Liver (tissue), 9 donors: Measurements from ENCODE around the gene PARM1. TPM values are rescaled to one million over a fixed set of nuclear protein-coding genes. Genes with fewer than 3 reads are reported as not detected.

Experiments
- DNase-seq: peaks from one replicate; pipeline ENCODE4 v3.0.0-alpha.2; 2017; ENCODE audit warnings: low spot score
- H3K27ac ChIP-seq, 2 donors: one replicate each; pipeline ENCODE4 v1.7.0; 2013; ENCODE audit warnings: inconsistent platforms in 2 of 2, low read length in 2 of 2, control low read depth in 1 of 2, low read depth in 1 of 2, mild to moderate bottlenecking in 1 of 2
- H3K27me3 ChIP-seq, 4 donors: one replicate each; pipeline versions ENCODE4 v1.6.1 to v1.7.0; 2013; ENCODE audit warnings: low read length in 3 of 4, inconsistent platforms in 1 of 4, mild to moderate bottlenecking in 1 of 4, moderate library complexity in 1 of 4; ENCODE audit not compliant: control insufficient read depth in 4 of 4, insufficient read depth in 4 of 4
- H3K36me3 ChIP-seq, 4 donors: one replicate each; pipeline versions ENCODE4 v1.6.1 to v1.7.0; 2013; ENCODE audit warnings: low read length in 3 of 4, mild to moderate bottlenecking in 3 of 4, low read depth in 1 of 4, moderate library complexity in 1 of 4; ENCODE audit not compliant: control insufficient read depth in 4 of 4, insufficient read depth in 3 of 4
- H3K4me1 ChIP-seq, 4 donors: one replicate each; pipeline versions ENCODE4 v1.6.1 to v1.7.0; 2013; ENCODE audit warnings: low read length in 3 of 4, mild to moderate bottlenecking in 3 of 4, moderate library complexity in 1 of 4; ENCODE audit not compliant: control insufficient read depth in 4 of 4, insufficient read depth in 4 of 4
- H3K4me3 ChIP-seq, 3 donors: one replicate each; pipeline versions ENCODE4 v1.6.1 to v1.7.0; 2013; ENCODE audit warnings: low read length in 3 of 3, control low read depth in 1 of 3, low read depth in 1 of 3, mild to moderate bottlenecking in 1 of 3
- H3K9ac ChIP-seq, 2 donors: one replicate each; pipeline ENCODE4 v1.7.0; 2013; ENCODE audit warnings: low read length in 2 of 2, mild to moderate bottlenecking in 2 of 2, moderate library complexity in 2 of 2, control low read depth in 1 of 2, low read depth in 1 of 2
- H3K9me3 ChIP-seq, 4 donors: one replicate each; pipeline versions ENCODE4 v1.6.1 to v1.7.0; 2013; ENCODE audit warnings: low read length in 3 of 4; ENCODE audit not compliant: control insufficient read depth in 4 of 4
- EGR1 ChIP-seq, 2 donors: IDR thresholded peaks; 2 replicates each; pipeline ENCODE4 v1.6.1; 2016 to 2018; ENCODE audit warnings: antibody characterized with exemption in 2 of 2, low read depth in 2 of 2
- FOXA2 ChIP-seq: IDR thresholded peaks from 2 replicates; pipeline ENCODE4 v1.6.1; 2016; ENCODE audit warnings: antibody characterized with exemption
- GABPA ChIP-seq, 2 donors: IDR thresholded peaks in 1 of 2; conservative IDR thresholded peaks in 1 of 2; 2 replicates each; pipeline ENCODE4 v1.6.1; 2016; ENCODE audit warnings: antibody characterized with exemption in 2 of 2, mild to moderate bottlenecking in 1 of 2, moderate library complexity in 1 of 2
- HNF4G ChIP-seq: IDR thresholded peaks from 2 replicates; pipeline ENCODE4 v1.6.1; 2016; ENCODE audit warnings: antibody characterized with exemption
- JUND ChIP-seq, 2 donors: IDR thresholded peaks; 2 replicates each; pipeline ENCODE4 v1.6.1; 2016; ENCODE audit warnings: antibody characterized with exemption in 2 of 2
- RXRA ChIP-seq, 2 donors: IDR thresholded peaks; 2 replicates each; pipeline ENCODE4 v1.6.1; 2017 to 2018; ENCODE audit warnings: antibody characterized with exemption in 2 of 2, mild to moderate bottlenecking in 1 of 2
- SP1 ChIP-seq: IDR thresholded peaks from 2 replicates; pipeline ENCODE4 v1.6.1; 2018; ENCODE audit warnings: antibody characterized with exemption, mild to moderate bottlenecking
- YY1 ChIP-seq: IDR thresholded peaks from 2 replicates; pipeline ENCODE4 v1.6.1; 2016; ENCODE audit warnings: antibody characterized with exemption, mild to moderate bottlenecking
- WGBS: extraction: QIAGEN DNeasy Blood & Tissue Kit; methylation state at CpG from one replicate; pipeline ENCODE4 v1.1.7; 2013; 5-methylcytosine and 5-hydroxymethylcytosine counted together
- polyA plus RNA-seq, 2 donors: library from polyadenylated mRNA; stranded (reverse) in 1 of 2; unstranded in 1 of 2; fragments of 200-250 nt in 1 of 2; fragments of >200 nt in 1 of 2; fragmentation: Nextera tagmentation in 1 of 2; extraction: Ambion mirVana in 1 of 2; gene quantifications; one replicate each; pipeline versions ENCODE4 v1.2.1 to v1.2.3, GENCODE V29; 2013 to 2015
- total RNA-seq, 2 donors: library from RNA; depleted of rRNA; stranded (reverse); fragments of >200 nt; gene quantifications; one replicate each; pipeline ENCODE4 v1.2.3, GENCODE V29; 2014
- TF ChIP-seq, protein P1 (sequence below): IDR thresholded peaks from 2 replicates; pipeline ENCODE4 v1.6.1; 2016; ENCODE audit warnings: antibody characterized with exemption, mild to moderate bottlenecking
- TF ChIP-seq, protein P2 (sequence below): IDR thresholded peaks from 2 replicates; pipeline ENCODE4 v1.6.1; 2016; ENCODE audit warnings: antibody characterized with exemption
- TF ChIP-seq, protein P3 (sequence below): fragments of 150-350 bp; IDR thresholded peaks from 2 replicates; pipeline ENCODE4 v1.5.1; 2017; ENCODE audit warnings: improper control_type of control experiment, low read depth, low read length; ENCODE audit not compliant: missing input control
- TF ChIP-seq, protein P4 (sequence below): IDR thresholded peaks from 2 replicates; pipeline ENCODE4 v1.6.1; 2016; ENCODE audit warnings: antibody characterized with exemption
- donor health status: healthy.
- donor health status: healthy.
- donor health status: healthy.
- donor health status: healthy.
- donor health status: healthy.

The PARM1 gene
- total and polyA plus RNA-seq, 4 donors: 0.42 to 2.2 (median 0.74) TPM

DNA sequence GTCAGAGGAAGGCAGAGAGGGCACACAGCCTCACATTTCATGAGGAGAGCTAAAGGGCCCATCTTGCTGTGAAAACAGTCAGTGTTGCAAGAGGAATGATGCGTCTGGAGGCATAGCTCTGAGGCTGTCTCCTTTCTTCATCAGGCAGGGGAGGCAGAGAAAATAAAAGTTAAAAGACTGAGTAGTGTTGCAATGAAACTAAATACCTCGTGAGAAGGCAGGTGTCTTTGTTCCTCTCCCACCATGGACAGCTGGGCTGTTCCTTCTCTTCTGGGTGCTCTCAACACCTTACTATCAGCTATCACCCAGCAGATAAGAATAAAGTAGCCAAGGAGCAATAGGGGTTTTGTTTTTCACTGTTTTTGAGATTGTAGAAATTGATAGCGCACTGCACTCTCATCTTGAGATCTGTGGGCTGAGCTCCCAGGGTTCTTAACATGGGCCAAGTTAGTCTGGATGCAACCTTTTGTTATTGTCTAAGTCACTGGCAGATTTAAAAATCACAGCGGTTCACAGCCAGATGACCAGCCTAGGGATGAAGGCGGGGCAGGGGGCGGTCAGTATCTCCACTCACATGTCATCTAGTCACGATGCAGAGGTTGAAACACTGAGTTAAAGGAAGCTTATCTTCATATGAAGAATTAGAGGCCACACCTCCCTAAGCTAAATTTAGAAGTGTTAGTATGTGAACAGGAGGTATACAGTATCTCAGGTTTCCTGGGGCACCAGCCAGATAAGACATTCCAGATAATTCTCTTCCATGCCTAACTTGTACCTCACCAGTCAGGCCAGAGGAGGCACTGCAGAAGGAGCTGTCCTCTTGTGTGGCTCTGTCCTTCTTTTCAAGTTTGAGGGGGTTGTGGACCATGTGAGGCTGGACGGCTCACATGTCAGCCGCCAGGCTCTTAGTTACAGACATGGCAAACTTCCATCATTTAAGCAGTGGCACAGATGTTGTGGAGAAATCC is 36.9 kb downstream of the PARM1 start:
- Histone ChIP-seq H3K9me3 (peaks cover 0 to 3% (median 0%) of the 10 kb centered on the region in 4 donors), H3K36me3 (no peaks in the 10 kb centered on the region), H3K27ac (no peak overlapping the region), H3K4me3 (no peak overlapping the region), H3K9ac (no peak overlapping the region), H3K4me1 (no peaks in the 10 kb centered on the region), H3K27me3 (no peaks in the 10 kb centered on the region)
- DNase-seq: no peak
- WGBS: 76% methylated on average over 9 of the region's 9 CpGs
- TF ChIP-seq, protein P1, sequence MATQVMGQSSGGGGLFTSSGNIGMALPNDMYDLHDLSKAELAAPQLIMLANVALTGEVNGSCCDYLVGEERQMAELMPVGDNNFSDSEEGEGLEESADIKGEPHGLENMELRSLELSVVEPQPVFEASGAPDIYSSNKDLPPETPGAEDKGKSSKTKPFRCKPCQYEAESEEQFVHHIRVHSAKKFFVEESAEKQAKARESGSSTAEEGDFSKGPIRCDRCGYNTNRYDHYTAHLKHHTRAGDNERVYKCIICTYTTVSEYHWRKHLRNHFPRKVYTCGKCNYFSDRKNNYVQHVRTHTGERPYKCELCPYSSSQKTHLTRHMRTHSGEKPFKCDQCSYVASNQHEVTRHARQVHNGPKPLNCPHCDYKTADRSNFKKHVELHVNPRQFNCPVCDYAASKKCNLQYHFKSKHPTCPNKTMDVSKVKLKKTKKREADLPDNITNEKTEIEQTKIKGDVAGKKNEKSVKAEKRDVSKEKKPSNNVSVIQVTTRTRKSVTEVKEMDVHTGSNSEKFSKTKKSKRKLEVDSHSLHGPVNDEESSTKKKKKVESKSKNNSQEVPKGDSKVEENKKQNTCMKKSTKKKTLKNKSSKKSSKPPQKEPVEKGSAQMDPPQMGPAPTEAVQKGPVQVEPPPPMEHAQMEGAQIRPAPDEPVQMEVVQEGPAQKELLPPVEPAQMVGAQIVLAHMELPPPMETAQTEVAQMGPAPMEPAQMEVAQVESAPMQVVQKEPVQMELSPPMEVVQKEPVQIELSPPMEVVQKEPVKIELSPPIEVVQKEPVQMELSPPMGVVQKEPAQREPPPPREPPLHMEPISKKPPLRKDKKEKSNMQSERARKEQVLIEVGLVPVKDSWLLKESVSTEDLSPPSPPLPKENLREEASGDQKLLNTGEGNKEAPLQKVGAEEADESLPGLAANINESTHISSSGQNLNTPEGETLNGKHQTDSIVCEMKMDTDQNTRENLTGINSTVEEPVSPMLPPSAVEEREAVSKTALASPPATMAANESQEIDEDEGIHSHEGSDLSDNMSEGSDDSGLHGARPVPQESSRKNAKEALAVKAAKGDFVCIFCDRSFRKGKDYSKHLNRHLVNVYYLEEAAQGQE: no peak
- TF ChIP-seq, protein P2, sequence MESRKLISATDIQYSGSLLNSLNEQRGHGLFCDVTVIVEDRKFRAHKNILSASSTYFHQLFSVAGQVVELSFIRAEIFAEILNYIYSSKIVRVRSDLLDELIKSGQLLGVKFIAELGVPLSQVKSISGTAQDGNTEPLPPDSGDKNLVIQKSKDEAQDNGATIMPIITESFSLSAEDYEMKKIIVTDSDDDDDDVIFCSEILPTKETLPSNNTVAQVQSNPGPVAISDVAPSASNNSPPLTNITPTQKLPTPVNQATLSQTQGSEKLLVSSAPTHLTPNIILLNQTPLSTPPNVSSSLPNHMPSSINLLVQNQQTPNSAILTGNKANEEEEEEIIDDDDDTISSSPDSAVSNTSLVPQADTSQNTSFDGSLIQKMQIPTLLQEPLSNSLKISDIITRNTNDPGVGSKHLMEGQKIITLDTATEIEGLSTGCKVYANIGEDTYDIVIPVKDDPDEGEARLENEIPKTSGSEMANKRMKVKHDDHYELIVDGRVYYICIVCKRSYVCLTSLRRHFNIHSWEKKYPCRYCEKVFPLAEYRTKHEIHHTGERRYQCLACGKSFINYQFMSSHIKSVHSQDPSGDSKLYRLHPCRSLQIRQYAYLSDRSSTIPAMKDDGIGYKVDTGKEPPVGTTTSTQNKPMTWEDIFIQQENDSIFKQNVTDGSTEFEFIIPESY: no peak
- TF ChIP-seq JUND (IDR thresholded peaks at IDR 0.05): no peak
- no peak for TF ChIP-seq GABPA (IDR thresholded peaks at IDR 0.05 in 1 of 2, conservative IDR thresholded peaks at IDR 0.05 in 1 of 2)
- TF ChIP-seq HNF4G: no peak
- TF ChIP-seq RXRA (IDR thresholded peaks at IDR 0.05): no peak
- TF ChIP-seq FOXA2: no peak
- TF ChIP-seq, protein P3, sequence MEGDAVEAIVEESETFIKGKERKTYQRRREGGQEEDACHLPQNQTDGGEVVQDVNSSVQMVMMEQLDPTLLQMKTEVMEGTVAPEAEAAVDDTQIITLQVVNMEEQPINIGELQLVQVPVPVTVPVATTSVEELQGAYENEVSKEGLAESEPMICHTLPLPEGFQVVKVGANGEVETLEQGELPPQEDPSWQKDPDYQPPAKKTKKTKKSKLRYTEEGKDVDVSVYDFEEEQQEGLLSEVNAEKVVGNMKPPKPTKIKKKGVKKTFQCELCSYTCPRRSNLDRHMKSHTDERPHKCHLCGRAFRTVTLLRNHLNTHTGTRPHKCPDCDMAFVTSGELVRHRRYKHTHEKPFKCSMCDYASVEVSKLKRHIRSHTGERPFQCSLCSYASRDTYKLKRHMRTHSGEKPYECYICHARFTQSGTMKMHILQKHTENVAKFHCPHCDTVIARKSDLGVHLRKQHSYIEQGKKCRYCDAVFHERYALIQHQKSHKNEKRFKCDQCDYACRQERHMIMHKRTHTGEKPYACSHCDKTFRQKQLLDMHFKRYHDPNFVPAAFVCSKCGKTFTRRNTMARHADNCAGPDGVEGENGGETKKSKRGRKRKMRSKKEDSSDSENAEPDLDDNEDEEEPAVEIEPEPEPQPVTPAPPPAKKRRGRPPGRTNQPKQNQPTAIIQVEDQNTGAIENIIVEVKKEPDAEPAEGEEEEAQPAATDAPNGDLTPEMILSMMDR: no peak
- no peak for TF ChIP-seq EGR1 (IDR thresholded peaks at IDR 0.05; ENCODE audit: low read depth in 2 of 2)
- TF ChIP-seq, protein P4, sequence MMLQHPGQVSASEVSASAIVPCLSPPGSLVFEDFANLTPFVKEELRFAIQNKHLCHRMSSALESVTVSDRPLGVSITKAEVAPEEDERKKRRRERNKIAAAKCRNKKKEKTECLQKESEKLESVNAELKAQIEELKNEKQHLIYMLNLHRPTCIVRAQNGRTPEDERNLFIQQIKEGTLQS: no peak
- TF ChIP-seq SP1: no peak

DNA sequence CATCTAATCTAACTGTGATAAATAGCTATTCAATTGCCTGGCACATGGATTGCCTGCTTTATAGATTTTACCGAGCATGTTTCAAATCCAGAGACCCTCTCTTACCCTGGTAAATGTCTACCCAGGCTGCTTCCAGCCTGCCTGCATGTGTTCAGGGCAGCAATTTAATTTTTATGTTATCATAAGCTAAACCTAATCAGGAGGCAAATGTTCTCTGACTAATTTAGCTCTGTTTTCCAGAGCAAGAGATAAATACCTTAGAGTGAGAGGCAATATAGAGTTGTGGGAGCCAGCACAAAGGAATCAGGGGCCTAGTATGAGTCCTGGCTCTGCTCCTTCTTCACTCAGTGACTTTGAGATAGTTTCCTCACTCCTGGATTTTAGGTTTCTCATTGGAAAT is 37.7 kb downstream of the PARM1 start:
- DNase-seq: no peak
- WGBS: 91% methylated on average over 1 of the region's 1 CpG
- Histone ChIP-seq H3K4me3 (no peak overlapping the region), H3K36me3 (no peaks in the 10 kb centered on the region), H3K9ac (no peak overlapping the region), H3K9me3 (peaks cover 0 to 3% (median under 1%) of the 10 kb centered on the region in 4 donors), H3K27me3 (no peaks in the 10 kb centered on the region), H3K27ac (no peak overlapping the region), H3K4me1 (no peaks in the 10 kb centered on the region)
- no peak for TF ChIP-seq FOXA2
- no peak for TF ChIP-seq YY1
- TF ChIP-seq, protein P1: no peak
- no peak for TF ChIP-seq RXRA (IDR thresholded peaks at IDR 0.05)
- no peak for TF ChIP-seq JUND (IDR thresholded peaks at IDR 0.05)
